GM19467 (cell line): ENCODE measurements around the gene GOLGA6L10.
"Not testable (repeated sequence)": the region's sequence is repeated elsewhere in the genome, so short reads cannot be mapped to it uniquely, and the experiment has no call there.

Experiments
- ATAC-seq: cut with Tn5 transposase; IDR thresholded peaks from one replicate; pipeline ENCODE4 v1.9.1; 2021; ENCODE audit warnings: mild to moderate bottlenecking, moderate library complexity; ENCODE audit not compliant: unreplicated experiment

GOLGA6L10 gene

DNA sequence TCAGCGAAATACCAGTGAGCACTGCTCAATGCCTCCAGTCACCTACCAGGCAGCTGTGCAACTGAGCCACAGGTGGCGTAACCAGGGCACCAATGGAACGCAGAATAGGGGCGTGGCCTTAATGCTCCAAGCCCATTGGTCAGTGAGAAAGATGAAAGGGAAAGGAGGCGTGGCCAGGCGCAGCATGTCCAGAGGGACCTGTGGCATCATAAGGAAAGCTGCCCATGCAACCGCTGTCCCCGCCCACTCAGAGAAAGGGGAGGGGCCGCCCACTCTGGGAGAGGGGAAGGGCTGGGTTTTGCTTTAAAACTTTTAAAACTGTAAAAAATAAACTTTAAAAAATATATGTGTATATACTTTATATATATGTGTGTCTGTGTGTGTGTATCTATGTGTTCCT is at the start of gene GOLGA6L10:
Gene GOLGA6L10, minus strand, starts transcription at position 101 of the 400 bp plus-strand sequence. Its CDS starts 100 bp downstream, at position 1.
- not testable (repeated sequence) for ATAC-seq

- ATAC-seq = no peak
Measured at GRCh38 chr15:82398785-82399184, 49.5 kb upstream of the GOLGA6L10 start.

DNA sequence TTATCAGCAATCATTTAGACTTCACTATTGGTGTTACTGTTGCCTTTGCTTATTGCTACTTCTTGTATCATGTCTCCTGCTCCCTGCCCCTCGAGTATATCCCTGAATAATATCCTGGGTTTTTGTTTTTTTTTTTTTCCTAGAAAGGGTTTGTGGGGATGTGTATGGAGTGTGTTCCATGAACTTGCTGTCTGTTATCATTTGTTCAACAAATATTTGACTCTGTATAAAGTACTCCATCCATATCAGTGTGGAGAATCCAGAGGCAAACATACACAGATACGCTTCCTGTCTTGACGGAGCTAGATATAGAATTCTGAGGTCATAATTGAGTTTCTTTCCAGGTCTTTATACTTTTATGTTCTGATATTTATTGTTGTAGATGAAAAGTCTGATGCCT is 48.5 kb upstream of the GOLGA6L10 start:
- ATAC-seq = no peak

GRCh38 chr15:82395788-82396187 is 46.5 kb upstream of the GOLGA6L10 start:
- not testable (repeated sequence) for ATAC-seq

GRCh38 chr15:82393671-82394070 is 44.4 kb upstream of the GOLGA6L10 start:
- no peak for ATAC-seq

- ATAC-seq = not testable (repeated sequence)
Measured at GRCh38 chr15:82392077-82392476, 42.8 kb upstream of the GOLGA6L10 start.

GRCh38 chr15:82390152-82390551 is 40.9 kb upstream of the GOLGA6L10 start:
- ATAC-seq = not testable (repeated sequence)

DNA sequence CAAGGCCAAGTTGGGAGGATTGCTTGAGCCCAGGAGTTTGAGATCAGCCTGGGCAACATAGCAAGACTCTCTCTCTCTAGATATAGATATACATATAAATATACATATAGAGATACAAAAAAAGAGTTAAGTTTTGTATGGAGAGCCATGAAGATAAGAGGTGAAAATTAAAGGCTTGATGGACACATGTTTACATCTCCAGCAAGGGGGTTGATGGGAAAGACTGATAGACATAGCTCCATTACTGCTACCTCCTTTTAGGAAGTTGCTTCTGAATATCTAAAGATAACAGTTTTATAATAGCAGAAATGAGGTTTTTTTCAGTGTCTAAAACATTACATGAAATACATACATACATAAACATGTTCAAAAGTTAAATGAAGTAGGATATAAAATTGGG is 37.9 kb upstream of the GOLGA6L10 start:
- ATAC-seq = not testable (repeated sequence)

DNA sequence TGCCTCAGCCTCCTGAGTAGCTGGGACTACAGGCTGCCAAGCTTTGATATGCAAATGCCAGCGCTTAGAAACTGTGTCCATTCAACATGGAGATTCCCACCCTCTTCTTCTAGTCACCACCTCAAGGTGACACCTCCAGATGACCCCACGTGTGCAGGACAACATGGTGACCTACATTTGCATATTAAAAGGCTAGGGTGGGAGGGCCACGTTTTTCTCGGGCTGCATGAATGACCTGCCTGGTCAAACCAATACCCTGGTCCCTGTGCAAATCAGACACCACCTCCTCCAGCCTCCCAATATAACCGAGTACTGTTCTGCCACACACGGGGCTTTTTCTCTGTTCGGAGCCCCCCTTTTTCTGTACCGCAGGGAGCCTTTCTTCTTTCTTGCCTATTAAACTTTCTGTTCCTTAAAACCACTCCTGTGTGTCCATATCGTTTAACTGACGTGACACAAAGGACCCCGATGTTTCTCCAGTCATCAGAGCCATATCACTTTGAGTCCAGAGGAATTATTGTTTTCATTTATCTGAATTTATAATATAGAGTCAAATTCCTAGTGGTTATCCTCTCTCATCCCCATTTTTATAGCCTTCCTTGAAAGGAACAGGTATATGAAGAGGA is 32.2 kb upstream of the GOLGA6L10 start:
- not testable (repeated sequence) for ATAC-seq

DNA sequence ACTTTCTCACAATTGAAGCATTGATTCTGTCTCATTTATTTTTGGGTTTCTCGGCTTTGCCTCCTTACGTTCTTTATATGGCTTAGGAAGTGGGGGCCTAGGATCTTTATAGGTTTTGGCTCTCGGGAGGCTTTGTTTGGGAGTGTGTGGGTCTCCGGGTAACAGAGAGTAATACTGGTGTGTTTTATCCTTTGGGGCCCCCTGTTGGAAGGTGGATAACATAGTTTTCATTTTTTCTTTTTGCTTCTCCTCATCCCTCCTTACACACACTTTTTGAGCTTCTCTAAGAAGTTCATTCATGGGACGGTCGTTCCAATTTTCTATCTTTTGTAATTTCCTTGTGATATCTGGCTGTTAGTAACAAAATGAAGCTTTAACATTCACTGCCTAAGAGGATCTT is 30.3 kb upstream of the GOLGA6L10 start:
- ATAC-seq = not testable (repeated sequence)

GRCh38 chr15:82373661-82374060 is 24.4 kb upstream of the GOLGA6L10 start:
- ATAC-seq = not testable (repeated sequence)

DNA sequence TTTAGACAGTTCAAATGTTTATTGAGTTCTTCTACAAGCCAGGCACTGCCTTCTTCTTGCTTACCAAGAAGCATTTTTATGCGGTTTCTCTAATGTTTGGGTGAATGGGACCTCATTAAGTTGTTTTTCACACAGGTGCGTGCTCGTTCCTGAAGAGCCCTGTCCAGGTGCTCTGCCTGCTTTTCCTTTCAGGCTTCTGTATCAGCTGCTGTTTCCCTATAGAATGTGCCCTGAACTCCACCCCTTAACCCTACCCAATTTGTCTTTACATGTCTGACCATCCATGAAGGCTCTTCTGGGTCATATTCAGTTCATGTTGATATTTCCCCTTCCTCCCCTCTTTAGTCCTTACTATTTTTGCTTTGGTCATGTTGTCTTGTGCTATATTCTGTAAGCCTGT is 22.4 kb upstream of the GOLGA6L10 start:
- ATAC-seq = no peak

- ATAC-seq = not testable (repeated sequence)
Measured at GRCh38 chr15:82367790-82368189, 18.5 kb upstream of the GOLGA6L10 start.

DNA sequence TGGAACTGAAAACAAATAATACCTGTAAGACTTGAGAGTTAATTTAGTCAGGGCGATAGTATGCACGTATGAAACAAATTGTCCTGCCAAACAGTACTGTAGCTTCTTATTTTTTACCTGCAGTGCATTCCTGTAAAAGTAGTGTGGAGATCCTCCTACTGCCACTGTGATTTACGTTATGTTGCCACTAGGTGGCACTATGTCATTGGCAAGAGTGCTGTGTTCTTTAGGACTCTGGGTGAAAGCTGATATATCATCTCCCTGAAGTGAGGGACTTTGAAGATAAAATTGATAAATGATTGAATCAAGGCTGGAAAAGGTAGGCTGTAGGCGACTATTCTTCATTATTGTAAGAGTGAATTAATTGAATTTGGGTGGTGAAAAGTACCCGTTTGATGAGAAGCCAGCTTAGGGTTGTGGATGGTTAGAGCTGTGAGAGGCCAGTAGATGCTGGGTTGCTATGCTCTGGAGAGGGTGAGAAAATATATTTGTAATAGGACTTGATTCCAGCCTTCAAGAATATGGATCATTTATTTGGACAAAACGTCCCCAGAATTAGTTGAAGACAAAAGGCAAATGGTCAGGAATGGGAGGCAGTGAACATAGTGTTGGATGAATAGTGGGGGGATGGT is 16.5 kb upstream of the GOLGA6L10 start:
- peak; percentile 94 for ATAC-seq

GRCh38 chr15:82364548-82364947 is 15.3 kb upstream of the GOLGA6L10 start:
- not testable (repeated sequence) for ATAC-seq

DNA sequence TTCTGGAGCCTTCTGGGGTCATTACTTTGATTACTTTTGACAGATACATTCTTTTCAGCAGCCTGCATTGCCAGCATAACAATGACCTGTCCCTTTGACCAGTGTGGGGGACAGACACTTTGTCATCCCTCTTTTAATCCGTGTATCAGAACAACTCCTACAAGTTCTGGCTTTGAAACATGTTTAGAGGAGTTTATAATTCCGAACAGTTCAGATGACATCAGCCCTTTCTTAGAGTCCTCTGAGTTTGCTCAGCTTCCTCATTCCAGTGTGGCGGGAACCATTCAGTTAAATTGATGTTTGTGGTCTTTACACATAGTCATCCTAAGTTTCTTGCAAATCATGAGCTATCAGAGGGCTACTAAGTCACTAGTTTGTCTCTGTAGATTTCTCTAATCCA is 13.5 kb upstream of the GOLGA6L10 start:
- ATAC-seq = not testable (repeated sequence)

DNA sequence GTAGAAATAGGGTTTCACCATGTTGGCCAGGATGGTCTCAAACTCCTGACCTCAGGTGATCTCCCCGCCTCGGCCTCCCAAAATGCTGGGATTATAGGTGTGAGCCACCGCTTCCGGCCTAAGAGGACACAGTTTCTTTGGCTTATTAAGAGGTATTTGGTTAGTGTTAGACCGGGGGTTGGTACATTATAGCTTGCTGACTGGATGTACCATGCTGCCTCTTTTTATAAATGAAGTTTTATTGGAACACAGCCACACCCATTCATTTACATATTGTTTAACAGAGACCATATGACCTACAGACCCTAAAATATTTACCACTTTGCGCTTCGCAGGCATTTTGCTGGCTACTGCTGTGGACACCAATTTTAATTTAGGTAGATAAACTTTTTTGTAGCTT is 11.3 kb upstream of the GOLGA6L10 start:
- ATAC-seq = not testable (repeated sequence)

GRCh38 chr15:82355055-82355454 is 5.8 kb upstream of the GOLGA6L10 start:
- not testable (repeated sequence) for ATAC-seq

GRCh38 chr15:82354546-82354945 is 5.3 kb upstream of the GOLGA6L10 start:
- not testable (repeated sequence) for ATAC-seq

- not testable (repeated sequence) for ATAC-seq
Measured at GRCh38 chr15:82347645-82348044, 1.6 kb downstream of the GOLGA6L10 start.

DNA sequence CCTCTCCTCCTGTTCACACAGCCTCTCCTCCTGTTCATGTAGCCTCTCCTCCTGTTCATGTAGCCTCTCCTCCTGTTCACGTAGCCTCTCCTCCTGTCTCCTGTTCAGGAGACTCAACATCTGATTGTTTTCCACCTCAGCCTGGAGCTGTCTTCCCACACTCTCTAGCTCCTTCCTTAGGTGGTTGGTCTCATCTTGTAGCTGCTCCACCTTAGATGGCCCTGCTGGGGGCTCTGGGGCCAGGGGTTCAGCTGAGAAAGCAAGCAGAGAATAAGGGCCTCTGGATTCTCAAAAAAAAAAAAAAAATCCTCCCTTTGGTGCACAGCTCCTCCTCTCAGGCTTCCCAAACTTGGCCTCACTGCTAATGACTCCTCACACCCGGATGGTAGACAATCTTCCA is 4.1 kb downstream of the GOLGA6L10 start:
- not testable (repeated sequence) for ATAC-seq

DNA sequence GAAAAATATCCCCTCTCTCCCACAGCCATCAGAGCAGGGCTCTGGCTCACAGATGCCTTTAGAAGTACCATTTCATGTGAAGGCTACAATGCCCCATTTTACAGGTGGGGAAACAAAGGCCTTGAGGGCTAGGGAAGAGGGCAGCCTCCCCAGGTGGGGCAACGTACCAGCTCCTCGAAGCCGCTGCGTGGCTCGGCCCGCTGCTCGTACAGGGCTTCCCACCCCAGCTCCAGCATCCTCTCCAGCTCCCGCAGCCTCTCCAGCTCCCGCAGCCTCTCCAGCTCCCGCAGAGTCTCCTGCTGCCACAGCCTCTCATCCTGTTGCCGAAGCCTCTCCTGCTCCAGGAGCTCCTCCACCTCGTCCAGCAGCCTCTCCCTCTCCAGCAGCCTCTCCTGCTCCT is 4.9 kb downstream of the GOLGA6L10 start:
- not testable (repeated sequence) for ATAC-seq
